Stimulated activated naive CD8-positive, alpha-beta T cell treated with anti-CD3 and anti-CD28 coated beads, Interleukin-15, amount 100 ng/mL, for 72 hours (primary cell): ENCODE data around the gene C9orf57.
"Not testable (repeated sequence)": the region's sequence is repeated elsewhere in the genome, so short reads cannot be mapped to it uniquely, and the experiment has no call there.

Source experiments
- ATAC-seq: fragments of 150-1000 bp; cut with Tn5 transposase; 2 replicates; pipeline ENCODE4 v1.10.0; 2021; ENCODE audit warnings: mild to moderate bottlenecking, moderate library complexity
- DNase-seq, 2 donors: peaks; one replicate each; pipeline ENCODE4 v3.0.0; 2021 to 2022
- H3K27ac Mint-ChIP-seq, 2 donors: one replicate each; pipeline ENCODE4 v1.8.0; 2022; ENCODE audit warnings: mild to moderate bottlenecking in 2 of 2, mixed read lengths in 2 of 2, moderate library complexity in 2 of 2
- H3K27me3 Mint-ChIP-seq: one replicate; pipeline ENCODE4 v1.8.0; 2022; ENCODE audit warnings: mixed read lengths
- H3K4me1 Mint-ChIP-seq: one replicate; pipeline ENCODE4 v1.8.0; 2022; ENCODE audit warnings: mild to moderate bottlenecking, mixed read lengths
- H3K4me3 Mint-ChIP-seq, 2 donors: one replicate each; pipeline ENCODE4 v1.8.0; 2022; ENCODE audit warnings: mild to moderate bottlenecking in 2 of 2, mixed read lengths in 2 of 2, moderate library complexity in 1 of 2
- H3K9me3 Mint-ChIP-seq, 2 donors: one replicate each; pipeline ENCODE4 v1.8.0; 2022; ENCODE audit warnings: mixed read lengths in 2 of 2

C9orf57 gene

GRCh38 chr9:72060513-72060912 lies at the start of gene C9orf57:
Gene C9orf57, minus strand, starts transcription at chr9:72060613. Its CDS starts 1,282 bp downstream, at chr9:72059331.
- Mint-ChIP-seq H3K27ac (no peak within 1 kb of the TSS), H3K4me3 (no peak within 1 kb of the TSS), H3K27me3 (peaks cover 7% of the 10 kb centered on the region), H3K9me3 (no peaks in the 10 kb centered on the region), H3K4me1 (no peaks in the 10 kb centered on the region)
- no peak for ATAC-seq
- no peak for DNase-seq

- Mint-ChIP-seq H3K9me3 (peaks cover 0 to 5% of the 10 kb centered on the region in 2 donors), H3K4me3 (no peak overlapping the region), H3K27me3 (no peaks in the 10 kb centered on the region), H3K27ac (no peak overlapping the region), H3K4me1 (no peaks in the 10 kb centered on the region)
- DNase-seq = no peak
- ATAC-seq = no peak
Observed at GRCh38 chr9:72102520-72102919, 42.1 kb upstream of the C9orf57 start.

- DNase-seq, ATAC-seq, H3K9me3 Mint-ChIP-seq, H3K27ac Mint-ChIP-seq, H3K27me3 Mint-ChIP-seq, H3K4me1 Mint-ChIP-seq, H3K4me3 Mint-ChIP-seq: not testable (repeated sequence)
Observed at GRCh38 chr9:72095520-72095919, 35.1 kb upstream of the C9orf57 start.

GRCh38 chr9:72092820-72093219 lies 32.4 kb upstream of the C9orf57 start:
- H3K4me1 Mint-ChIP-seq = no peaks in the 10 kb centered on the region
- H3K27ac Mint-ChIP-seq = no peak overlapping the region
- DNase-seq = no peak
- ATAC-seq = no peak
- no peaks in the 10 kb centered on the region for H3K9me3 Mint-ChIP-seq
- H3K27me3 Mint-ChIP-seq = no peaks in the 10 kb centered on the region
- H3K4me3 Mint-ChIP-seq = no peak overlapping the region

- Mint-ChIP-seq H3K4me1 (no peaks in the 10 kb centered on the region), H3K27me3 (peaks cover 7% of the 10 kb centered on the region), H3K4me3 (no peak overlapping the region), H3K9me3 (no peaks in the 10 kb centered on the region), H3K27ac (no peak overlapping the region)
- DNase-seq = no peak
- no peak for ATAC-seq
Observed at GRCh38 chr9:72089451-72090130, 29.2 kb upstream of the C9orf57 start.

- ATAC-seq (no peak), DNase-seq (no peak)
- Mint-ChIP-seq H3K4me1 (no peaks in the 10 kb centered on the region), H3K27ac (no peak overlapping the region), H3K27me3 (peaks cover 7% of the 10 kb centered on the region), H3K4me3 (no peak overlapping the region), H3K9me3 (peaks cover 0 to 5% of the 10 kb centered on the region in 2 donors)
Observed at GRCh38 chr9:72082536-72082935, 22.1 kb upstream of the C9orf57 start.

- H3K4me1 Mint-ChIP-seq, ATAC-seq, H3K27ac Mint-ChIP-seq, H3K4me3 Mint-ChIP-seq, DNase-seq: not testable (repeated sequence)
- peaks cover 9 to 29% of the 10 kb centered on the region in 2 donors for H3K9me3 Mint-ChIP-seq
- H3K27me3 Mint-ChIP-seq = peaks cover 13% of the 10 kb centered on the region
Observed at GRCh38 chr9:72074666-72075065, 14.3 kb upstream of the C9orf57 start.

- H3K4me1 Mint-ChIP-seq = no peaks in the 10 kb centered on the region
- no peak overlapping the region for H3K4me3 Mint-ChIP-seq
- peaks cover 7% of the 10 kb centered on the region for H3K27me3 Mint-ChIP-seq
- H3K27ac Mint-ChIP-seq = no peak overlapping the region
- ATAC-seq (no peak), DNase-seq (no peak)
- no peaks in the 10 kb centered on the region for H3K9me3 Mint-ChIP-seq
Observed at GRCh38 chr9:72065076-72065475, 4.7 kb upstream of the C9orf57 start.

- Mint-ChIP-seq H3K27me3 (no peaks in the 10 kb centered on the region), H3K9me3 (no peaks in the 10 kb centered on the region), H3K4me3 (no peak overlapping the region), H3K4me1 (no peaks in the 10 kb centered on the region), H3K27ac (no peak overlapping the region)
- no peak for ATAC-seq
- DNase-seq = no peak
Observed at GRCh38 chr9:72052122-72052521, 8.3 kb downstream of the C9orf57 start.

GRCh38 chr9:72048850-72049249 lies 11.6 kb downstream of the C9orf57 start:
- Mint-ChIP-seq H3K9me3 (no peaks in the 10 kb centered on the region), H3K27ac (no peak overlapping the region), H3K4me1 (no peaks in the 10 kb centered on the region)

GRCh38 chr9:72046630-72047456 lies 13.6 kb downstream of the C9orf57 start:
- H3K9me3 Mint-ChIP-seq = no peaks in the 10 kb centered on the region
- peaks cover 1% of the 10 kb centered on the region for H3K4me1 Mint-ChIP-seq
- H3K4me3 Mint-ChIP-seq = no peak overlapping the region
- no peak for DNase-seq
- H3K27me3 Mint-ChIP-seq = peaks cover 16% of the 10 kb centered on the region
- no peak for ATAC-seq
- H3K27ac Mint-ChIP-seq = no peak overlapping the region

More at GRCh38 chr9:72048850-72049249, 11.6 kb downstream of the C9orf57 start:
- H3K4me3 Mint-ChIP-seq = no peak overlapping the region
- ATAC-seq = no peak
- no peak for DNase-seq
- no peaks in the 10 kb centered on the region for H3K27me3 Mint-ChIP-seq

- Mint-ChIP-seq H3K27ac (no peak overlapping the region), H3K4me1 (peaks cover 9% of the 10 kb centered on the region), H3K9me3 (no peaks in the 10 kb centered on the region), H3K4me3 (no peak overlapping the region), H3K27me3 (peaks cover 24% of the 10 kb centered on the region)
- DNase-seq = no peak
- no peak for ATAC-seq
Observed at GRCh38 chr9:72044095-72044494, 16.3 kb downstream of the C9orf57 start.

GRCh38 chr9:72043576-72043975 lies 16.8 kb downstream of the C9orf57 start:
- Mint-ChIP-seq H3K4me1 (peaks cover 13% of the 10 kb centered on the region), H3K27ac (peak overlapping the region in 1 of 2 donors; percentile 16), H3K27me3 (peaks cover 29% of the 10 kb centered on the region), H3K9me3 (no peaks in the 10 kb centered on the region), H3K4me3 (no peak overlapping the region)
- no peak for DNase-seq
- no peak for ATAC-seq

GRCh38 chr9:72042928-72043327 lies 17.5 kb downstream of the C9orf57 start:
- H3K4me3 Mint-ChIP-seq = no peak overlapping the region
- H3K4me1 Mint-ChIP-seq = peaks cover 13% of the 10 kb centered on the region
- peak overlapping the region; percentile 16 to 66 for H3K27ac Mint-ChIP-seq
- ATAC-seq (no peak), DNase-seq (no peak)
- H3K27me3 Mint-ChIP-seq = peaks cover 29% of the 10 kb centered on the region
- H3K9me3 Mint-ChIP-seq = no peaks in the 10 kb centered on the region

GRCh38 chr9:72041775-72042194 lies 18.6 kb downstream of the C9orf57 start:
- H3K9me3 Mint-ChIP-seq = no peaks in the 10 kb centered on the region
- ATAC-seq (no peak), DNase-seq (no peak)
- H3K4me1 Mint-ChIP-seq = peaks cover 13% of the 10 kb centered on the region
- H3K4me3 Mint-ChIP-seq = no peak overlapping the region
- H3K27me3 Mint-ChIP-seq = peaks cover 29% of the 10 kb centered on the region
- peak overlapping the region in 1 of 2 donors; percentile 5 for H3K27ac Mint-ChIP-seq

GRCh38 chr9:72041369-72041768 lies 19.0 kb downstream of the C9orf57 start:
- Mint-ChIP-seq H3K9me3 (no peaks in the 10 kb centered on the region), H3K4me1 (peaks cover 13% of the 10 kb centered on the region), H3K4me3 (no peak overlapping the region), H3K27ac (no peak overlapping the region), H3K27me3 (peaks cover 29% of the 10 kb centered on the region)
- no peak for DNase-seq
- ATAC-seq = no peak
